HG03457 (cell line): ENCODE data around the gene RAB11FIP3.

Source experiments
- ATAC-seq: cut with Tn5 transposase; IDR thresholded peaks from one replicate; pipeline ENCODE4 v1.9.1; 2021; ENCODE audit warnings: moderate number of reproducible peaks; ENCODE audit not compliant: unreplicated experiment

RAB11FIP3 gene

GRCh38 chr16:548586-548985 lies 123.1 kb downstream of the RAB11FIP3 start:
- ATAC-seq = no peak

DNA sequence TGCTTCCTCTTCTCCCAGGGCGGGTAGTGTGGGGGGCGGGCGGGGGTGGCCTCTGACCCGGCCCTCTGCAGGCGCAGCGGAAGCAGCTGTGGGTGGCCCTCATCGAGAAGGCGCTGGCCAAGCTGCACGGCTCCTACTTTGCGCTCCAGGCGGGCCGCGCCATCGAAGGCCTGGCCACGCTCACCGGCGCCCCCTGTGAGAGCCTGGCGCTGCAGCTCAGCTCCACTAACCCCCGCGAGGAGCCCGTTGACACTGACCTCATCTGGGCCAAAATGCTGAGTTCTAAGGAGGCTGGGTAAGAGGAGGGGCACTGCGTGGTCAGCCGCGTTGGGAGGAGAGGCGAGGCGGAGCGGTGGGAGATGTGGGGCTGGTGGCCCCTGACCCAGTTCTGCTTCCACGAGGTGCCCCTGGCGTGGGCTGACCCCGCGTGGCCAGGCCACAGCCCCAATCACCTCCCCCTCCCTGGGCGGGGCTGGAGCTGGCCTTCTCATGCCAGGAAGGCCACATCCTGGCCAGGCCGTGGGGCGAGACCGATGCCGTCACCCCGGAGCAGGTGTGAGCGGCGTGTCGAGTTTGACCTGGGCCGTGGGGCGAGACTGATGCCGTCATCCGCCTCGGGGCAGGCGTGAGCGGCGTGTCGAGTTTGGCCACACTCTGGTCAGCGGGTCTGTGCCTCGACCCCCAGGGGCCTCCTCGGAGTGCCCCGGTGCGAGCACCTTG lies 124.3 kb downstream of the RAB11FIP3 start:
- ATAC-seq = no peak

DNA sequence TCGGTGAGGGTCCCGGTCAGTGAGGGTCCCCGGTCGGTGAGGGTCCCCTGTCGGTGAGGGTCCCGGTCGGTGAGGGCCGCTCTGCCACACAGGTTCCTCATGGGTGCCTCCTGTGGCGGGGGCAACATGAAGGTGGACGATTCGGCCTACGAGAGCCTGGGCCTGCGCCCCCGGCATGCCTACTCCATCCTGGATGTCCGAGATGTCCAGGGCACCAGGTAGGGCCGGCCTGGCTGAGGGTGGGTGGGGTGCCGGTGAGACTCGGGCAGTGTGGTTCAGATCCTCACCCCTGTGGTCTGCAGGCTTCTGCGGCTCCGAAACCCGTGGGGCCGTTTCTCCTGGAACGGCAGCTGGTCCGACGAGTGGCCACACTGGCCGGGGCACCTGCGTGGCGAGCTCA lies 125.8 kb downstream of the RAB11FIP3 start:
- no peak for ATAC-seq

DNA sequence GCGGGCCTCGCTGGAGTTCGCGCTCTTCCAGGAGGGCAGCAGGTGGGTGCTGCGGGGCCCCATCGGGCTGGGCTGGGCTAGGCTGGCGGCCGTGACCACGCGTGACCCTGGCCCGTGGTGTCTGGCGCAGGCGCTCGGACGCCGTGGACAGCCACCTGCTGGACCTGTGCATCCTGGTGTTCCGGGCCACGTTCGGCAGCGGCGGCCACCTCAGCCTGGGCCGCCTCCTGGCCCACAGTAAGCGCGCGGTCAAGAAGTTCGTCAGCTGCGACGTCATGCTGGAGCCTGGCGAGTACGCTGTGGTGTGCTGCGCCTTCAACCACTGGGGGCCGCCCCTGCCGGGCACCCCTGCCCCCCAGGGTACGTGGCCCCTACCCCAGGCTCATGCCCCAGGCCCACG lies 126.7 kb downstream of the RAB11FIP3 start:
- no peak for ATAC-seq

DNA sequence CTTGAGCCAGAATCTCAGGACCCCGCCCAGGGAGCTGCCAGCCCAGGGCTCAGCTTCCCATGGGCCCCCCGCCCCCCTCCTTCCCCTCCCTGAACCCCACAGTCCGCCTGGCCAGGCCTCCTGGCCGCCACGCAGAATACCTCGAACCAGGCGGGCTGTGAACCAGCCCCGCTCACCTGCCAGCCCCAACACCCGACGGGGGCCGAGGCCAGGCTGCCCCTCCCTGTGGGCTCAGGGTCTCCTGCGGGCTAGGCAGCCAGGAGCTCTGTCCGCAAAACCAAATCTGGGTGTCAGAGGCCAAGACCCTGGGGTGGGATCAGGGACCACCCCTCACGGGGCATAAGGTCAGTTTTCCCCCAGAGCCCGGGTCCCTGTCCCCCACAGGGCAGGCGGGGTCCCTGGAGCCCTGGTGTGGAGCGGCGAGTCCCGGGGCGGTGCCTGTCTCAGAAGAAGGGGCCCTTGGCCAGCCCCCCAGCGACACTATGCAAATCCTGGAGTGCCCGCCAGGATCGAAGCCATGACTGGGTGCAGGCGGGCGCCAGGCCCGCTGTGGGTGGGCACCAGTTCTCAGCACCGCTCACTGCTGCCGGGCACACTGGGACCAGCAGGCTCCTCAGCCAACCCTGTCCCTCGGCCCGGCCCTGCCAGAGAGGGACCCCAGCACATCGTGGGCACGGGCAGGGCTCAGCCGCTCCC lies 128.3 kb downstream of the RAB11FIP3 start:
- ATAC-seq = no peak

DNA sequence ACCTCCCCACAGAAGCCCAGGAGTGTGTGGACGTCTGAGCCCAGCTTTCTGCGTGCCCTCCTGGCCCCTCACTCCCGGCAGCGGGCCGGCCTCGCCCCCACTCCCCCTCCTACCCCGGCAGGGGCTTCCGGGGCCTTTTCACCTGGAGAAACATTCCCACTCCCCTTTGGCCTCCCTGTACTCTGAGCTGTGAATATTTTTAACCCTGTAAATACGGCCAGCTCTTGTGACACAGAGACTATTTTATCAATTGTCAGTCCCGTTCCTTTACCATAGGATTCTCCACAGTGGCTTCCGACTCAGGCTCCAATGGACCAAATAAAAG lies 128.8 kb downstream of the RAB11FIP3 start:
- no peak for ATAC-seq

GRCh38 chr16:554640-555365 lies 129.4 kb downstream of the RAB11FIP3 start:
- no peak for ATAC-seq

DNA sequence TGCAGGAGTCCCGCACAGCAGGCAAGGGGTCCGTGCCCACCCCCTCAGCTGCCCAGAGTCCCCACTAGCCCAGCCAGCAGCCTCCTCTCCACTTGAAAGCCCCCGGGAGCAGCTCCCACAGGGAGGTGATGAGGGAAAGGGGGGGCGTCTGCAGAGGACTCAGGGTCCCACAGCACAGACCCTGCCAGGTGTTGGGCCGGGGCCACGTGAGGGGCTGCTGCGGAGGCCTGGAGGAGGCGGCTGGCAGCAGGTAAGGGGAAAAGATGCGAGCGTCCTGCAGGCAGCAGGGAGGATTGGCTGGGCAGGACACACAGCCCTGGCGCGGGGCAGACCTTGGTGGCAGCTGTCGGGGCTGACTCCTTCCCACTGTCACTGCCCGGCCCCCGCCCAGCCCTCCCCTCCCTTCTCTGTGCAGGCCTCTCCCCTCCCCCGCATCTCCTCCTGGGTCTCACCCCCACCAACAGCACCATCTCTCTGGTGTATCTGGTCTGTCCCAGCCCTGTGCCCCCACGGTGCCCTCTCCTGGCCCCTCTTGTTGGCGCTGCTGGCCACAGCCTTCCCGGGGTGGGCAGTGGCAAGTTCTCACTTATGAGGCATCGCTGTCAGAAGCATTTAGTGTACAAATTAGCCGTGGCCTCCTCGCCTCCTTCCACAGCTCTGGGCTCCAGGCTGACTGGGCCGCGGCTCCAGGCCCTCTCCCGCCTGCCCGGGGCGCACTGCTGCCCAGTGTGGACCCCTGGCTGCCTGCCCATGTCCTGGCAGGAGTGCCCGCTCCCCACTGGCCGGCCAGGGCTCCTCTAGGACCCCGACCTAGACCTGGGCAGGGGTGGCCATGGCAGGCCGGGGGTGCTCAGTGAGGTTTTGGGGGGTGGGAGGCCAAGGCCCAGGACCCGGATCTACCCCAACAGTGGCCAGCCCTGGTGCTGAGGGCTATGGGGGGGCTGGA lies 130.4 kb downstream of the RAB11FIP3 start:
- no peak for ATAC-seq

- ATAC-seq = no peak
These were observed 131.2 kb downstream of the RAB11FIP3 start for GRCh38 chr16:556474-557173.

- ATAC-seq = no peak
These were observed 132.2 kb downstream of the RAB11FIP3 start for GRCh38 chr16:557463-558297.

DNA sequence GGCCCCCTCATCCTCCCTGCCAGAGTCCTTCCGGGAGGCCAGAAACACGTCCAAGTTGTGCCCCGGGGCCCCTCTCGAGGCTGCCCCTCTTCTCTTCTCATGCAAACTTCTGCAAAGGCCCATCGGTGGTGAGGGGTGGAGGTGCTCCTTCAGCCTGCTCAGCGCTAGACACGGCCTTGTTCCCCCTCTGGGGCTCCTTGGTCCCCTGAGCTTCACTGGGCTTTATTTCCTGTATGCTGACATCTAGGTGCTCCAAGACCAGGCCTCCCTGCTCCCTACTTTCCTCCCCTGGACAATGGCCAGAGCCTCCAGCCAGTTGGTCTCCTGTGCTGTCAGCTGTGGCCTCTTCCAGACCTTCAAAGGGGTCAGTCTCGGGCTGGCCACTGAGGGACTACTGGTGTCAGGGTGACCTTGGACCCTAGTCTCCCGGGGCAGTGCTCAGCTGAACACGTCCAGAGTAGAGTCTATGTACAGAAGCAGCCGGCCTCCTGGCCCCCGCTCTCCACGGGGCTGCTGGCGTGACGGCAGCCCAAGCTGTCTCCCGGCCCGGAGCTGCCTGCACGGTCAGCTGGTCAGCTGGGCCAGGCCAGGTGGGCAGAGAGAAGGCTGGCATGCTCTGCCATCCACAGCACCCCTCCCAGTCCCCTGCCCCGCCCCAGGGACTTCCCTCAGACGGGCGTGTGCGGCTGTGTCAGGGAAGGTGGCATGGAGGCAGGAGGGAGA lies 133.0 kb downstream of the RAB11FIP3 start:
- ATAC-seq = no peak

GRCh38 chr16:559021-559380 lies 133.6 kb downstream of the RAB11FIP3 start:
- no peak for ATAC-seq

GRCh38 chr16:559411-560203 lies 134.2 kb downstream of the RAB11FIP3 start:
- ATAC-seq = no peak

DNA sequence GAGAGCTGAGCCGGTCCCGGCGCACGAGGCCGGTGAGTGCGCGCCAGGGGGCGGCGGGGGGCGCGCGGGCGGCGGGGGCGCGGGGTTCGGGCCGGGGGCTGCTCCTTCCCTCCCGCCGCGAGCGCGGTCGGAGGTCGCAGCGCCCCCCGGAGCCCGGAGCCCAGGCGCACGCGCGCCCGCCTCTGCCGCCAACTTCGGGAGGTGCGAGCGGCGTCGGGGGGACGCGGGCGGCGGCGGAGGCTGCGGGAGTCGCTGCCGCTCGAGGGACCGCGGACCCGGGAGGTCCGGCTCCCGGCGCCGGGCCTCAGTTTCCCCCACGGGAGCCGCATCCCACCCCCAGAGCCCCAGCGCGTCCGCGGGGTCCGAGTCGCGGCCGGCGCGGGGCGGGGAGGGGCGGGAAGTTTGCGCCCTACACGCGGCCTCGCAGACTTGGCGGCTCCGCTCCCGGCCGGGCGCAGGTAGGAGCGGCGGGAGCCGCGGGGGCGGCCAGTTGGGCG lies 134.8 kb downstream of the RAB11FIP3 start, which contains the start of gene PRR35:
Gene PRR35 (plus strand): TSS at position 191 of the 497 bp plus-strand sequence. CDS start 2,901 bp downstream, outside the sequence.
- no peak for ATAC-seq

DNA sequence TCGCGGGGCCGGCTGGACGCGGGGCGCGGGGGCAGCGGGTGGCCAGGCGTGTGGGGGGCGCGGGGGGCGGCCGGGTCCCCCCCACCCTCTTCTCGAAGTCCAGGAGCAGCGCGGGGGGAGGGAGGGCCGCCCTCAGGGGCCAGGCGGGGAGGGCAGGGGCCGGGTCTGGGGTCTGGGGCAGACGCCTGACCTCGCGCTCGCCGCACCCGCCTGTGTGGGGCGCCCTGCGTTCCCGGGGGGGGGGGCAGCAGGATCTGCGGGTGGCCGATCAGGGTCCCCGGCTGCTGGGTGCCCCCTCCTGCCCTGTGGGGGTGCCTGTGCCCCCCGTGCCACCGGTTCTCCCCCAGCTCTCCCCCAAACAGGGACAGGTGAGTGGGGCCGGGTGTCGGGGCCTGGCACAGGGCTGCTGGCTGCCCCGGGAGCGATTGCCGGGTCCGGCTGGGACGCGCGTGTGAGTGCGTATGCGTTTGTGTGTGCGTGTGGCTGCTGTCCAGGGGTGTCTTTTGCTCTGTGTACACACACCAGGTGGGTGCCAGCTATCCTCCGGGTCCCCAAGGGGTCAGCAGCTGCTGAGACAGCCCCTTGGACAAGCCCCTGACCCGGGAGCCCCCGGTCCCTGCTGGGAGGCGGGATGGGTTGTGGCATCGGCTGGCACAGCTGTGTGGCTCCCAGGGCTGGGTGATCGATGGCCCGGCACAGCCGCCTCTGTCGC lies 135.4 kb downstream of the RAB11FIP3 start:
- ATAC-seq = no peak

DNA sequence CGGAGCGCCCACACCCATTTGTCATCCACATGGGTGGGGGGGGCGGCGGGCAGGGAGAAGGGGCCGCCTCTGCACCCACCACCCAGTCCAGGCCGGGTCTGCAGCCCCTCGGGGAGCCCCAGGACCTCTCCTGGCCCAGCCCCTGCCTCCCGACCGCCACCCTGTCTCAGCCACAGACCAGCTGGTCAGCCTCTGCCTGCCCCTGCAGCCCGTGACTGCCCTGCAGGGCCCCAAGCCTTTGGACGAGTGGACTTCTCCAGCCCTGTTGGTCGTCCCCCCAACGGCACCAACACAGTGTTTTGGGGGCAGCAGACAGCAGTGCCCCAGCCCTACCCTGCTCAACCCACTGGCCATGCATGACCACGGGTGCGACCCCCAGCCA lies 136.0 kb downstream of the RAB11FIP3 start:
- ATAC-seq = no peak
